Measurements from ENCODE around the gene ATP4A.

DNA sequence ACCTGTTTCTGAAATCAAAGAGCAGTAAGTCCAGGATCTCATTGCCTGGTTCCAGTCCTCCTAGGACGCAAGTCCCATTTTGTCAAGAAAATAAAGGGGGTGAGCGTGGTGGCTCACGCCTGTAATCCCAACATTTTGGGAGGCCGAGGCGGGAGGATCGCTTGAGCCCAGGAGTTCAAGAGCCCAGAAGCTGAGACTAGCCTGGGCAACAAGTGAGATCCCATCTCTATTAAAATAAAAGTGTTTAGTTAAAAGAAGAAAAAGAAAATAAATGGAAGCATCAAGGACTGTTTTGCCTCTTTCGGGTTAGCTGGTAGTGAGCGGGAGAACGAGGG is 48.7 kb upstream of the ATP4A start:
- TF ChIP-seq, protein P1, sequence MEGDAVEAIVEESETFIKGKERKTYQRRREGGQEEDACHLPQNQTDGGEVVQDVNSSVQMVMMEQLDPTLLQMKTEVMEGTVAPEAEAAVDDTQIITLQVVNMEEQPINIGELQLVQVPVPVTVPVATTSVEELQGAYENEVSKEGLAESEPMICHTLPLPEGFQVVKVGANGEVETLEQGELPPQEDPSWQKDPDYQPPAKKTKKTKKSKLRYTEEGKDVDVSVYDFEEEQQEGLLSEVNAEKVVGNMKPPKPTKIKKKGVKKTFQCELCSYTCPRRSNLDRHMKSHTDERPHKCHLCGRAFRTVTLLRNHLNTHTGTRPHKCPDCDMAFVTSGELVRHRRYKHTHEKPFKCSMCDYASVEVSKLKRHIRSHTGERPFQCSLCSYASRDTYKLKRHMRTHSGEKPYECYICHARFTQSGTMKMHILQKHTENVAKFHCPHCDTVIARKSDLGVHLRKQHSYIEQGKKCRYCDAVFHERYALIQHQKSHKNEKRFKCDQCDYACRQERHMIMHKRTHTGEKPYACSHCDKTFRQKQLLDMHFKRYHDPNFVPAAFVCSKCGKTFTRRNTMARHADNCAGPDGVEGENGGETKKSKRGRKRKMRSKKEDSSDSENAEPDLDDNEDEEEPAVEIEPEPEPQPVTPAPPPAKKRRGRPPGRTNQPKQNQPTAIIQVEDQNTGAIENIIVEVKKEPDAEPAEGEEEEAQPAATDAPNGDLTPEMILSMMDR (IDR thresholded peaks at IDR 0.05; ENCODE audit: borderline replicate concordance, extremely low read depth, low read length, poor library complexity, severe bottlenecking), result no peak
- no peak for TF ChIP-seq EZH2 (IDR thresholded peaks at IDR 0.05; ENCODE audit: borderline replicate concordance, low read depth, low read length, severe bottlenecking)
